AG09309 (cell line): Measurements from ENCODE around the gene COG4.

Source experiments
- DNase-seq: peaks from one replicate; pipeline ENCODE4 v3.0.0-alpha.2; 2010; ENCODE audit warnings: low read depth
- H3K4me3 ChIP-seq: 2 replicates; pipeline ENCODE4 v1.5.1; 2011; ENCODE audit warnings: mild to moderate bottlenecking, low read depth, low read length, moderate library complexity; ENCODE audit not compliant: control insufficient read depth
- TF ChIP-seq, protein P1 (sequence below): IDR thresholded peaks from 2 replicates; pipeline ENCODE4 v1.5.1; 2011; ENCODE audit warnings: mild to moderate bottlenecking, low read depth, low read length, inconsistent platforms; ENCODE audit not compliant: insufficient read depth, control insufficient read depth; ENCODE audit errors: missing control alignments

COG4 gene

DNA sequence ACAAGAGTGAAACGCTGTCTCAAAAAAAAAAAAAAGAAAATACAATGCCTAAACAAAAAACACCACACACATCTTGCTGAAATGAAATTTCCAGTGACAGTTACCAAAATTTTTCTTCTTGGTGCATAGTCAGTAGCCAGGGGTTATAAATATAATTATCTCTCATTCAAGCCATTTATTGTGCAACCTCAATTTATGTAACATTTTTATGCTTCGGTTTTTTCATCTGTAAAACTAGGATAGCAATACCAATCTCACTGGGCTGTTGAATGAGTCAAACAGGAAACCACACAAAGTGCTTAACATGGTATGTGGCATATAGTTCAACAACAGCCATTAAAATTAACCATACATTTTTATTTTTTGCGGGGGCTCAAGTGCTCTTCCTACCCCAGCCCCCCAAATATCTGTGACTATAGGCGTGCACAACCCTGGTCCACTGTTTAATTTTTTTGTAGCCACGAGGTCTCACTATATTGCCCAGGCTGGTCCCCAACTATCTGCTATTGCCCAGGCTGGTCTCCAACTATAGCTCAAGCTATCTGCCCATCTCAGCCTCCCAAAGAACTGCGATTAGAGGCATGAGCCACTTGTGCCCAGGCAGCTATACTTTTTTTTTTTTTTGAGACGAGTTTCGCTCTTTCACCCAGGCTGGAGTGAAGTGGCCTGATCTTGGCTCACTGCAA is 2.6 kb downstream of the COG4 start:
- TF ChIP-seq, protein P1, sequence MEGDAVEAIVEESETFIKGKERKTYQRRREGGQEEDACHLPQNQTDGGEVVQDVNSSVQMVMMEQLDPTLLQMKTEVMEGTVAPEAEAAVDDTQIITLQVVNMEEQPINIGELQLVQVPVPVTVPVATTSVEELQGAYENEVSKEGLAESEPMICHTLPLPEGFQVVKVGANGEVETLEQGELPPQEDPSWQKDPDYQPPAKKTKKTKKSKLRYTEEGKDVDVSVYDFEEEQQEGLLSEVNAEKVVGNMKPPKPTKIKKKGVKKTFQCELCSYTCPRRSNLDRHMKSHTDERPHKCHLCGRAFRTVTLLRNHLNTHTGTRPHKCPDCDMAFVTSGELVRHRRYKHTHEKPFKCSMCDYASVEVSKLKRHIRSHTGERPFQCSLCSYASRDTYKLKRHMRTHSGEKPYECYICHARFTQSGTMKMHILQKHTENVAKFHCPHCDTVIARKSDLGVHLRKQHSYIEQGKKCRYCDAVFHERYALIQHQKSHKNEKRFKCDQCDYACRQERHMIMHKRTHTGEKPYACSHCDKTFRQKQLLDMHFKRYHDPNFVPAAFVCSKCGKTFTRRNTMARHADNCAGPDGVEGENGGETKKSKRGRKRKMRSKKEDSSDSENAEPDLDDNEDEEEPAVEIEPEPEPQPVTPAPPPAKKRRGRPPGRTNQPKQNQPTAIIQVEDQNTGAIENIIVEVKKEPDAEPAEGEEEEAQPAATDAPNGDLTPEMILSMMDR = no peak
- H3K4me3 ChIP-seq = no peak overlapping the region
- DNase-seq = peak; percentile 60

DNA sequence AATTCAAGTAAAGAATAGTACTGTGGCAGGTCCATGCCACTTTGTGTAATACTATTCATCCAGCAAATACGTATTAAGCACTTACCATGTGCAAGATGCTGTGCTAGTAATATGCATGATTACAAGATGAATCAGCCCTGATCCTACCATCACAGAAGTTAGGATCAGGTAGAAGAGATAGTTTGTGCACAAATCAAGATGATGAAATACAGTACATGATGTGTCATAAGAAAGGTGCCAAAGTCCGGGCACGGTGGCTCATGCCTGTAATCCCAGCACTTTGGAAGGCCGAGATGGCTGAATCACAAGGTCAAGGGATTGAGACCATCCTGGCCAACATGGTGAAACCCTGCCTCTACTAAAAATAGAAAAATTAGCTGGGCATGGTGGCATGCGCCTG is 10.9 kb downstream of the COG4 start:
- DNase-seq = peak; percentile 27
- no peak overlapping the region for H3K4me3 ChIP-seq
- TF ChIP-seq, protein P1 = no peak

DNA sequence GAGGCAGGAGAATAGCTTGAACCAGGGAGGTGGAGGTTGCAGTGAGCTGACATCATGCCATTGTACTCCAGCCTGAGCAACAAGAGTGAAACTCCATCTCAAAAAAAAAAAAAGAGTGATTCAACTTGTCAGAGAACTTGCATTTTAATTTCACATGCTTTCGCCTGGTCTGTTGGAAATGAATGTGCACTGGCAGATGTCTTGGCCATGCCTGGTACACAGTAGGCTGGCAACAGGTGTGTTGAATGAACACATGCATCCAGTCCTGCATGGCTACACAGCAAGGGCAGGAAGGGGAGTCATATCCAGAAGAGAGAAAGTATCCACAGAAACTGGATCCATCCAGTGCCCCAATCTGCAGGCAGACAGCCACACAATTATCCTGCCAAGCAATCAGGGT is 11.5 kb downstream of the COG4 start:
- TF ChIP-seq, protein P1 = no peak
- no peak overlapping the region for H3K4me3 ChIP-seq
- no peak for DNase-seq

DNA sequence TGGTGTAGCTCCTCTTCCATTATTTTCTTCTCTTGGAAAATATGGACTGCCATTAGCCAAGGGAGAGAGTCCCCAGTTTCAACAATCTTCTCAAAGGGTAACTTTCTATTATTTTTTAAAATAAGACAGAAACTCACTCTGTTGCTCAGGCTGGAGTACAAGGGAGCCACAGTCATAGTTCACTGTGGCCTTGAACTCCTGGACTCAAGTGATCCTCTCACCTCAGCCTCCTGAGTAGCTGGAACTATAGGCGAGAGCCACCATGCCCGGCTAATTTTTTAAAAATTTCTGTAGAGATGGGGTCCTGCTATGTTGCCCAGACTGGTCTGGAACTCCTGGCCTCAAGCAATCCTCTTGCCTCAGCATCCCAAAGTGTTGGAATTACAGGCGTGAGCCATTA is 13.1 kb downstream of the COG4 start:
- no peak overlapping the region for H3K4me3 ChIP-seq
- TF ChIP-seq, protein P1 = no peak
- DNase-seq = no peak

DNA sequence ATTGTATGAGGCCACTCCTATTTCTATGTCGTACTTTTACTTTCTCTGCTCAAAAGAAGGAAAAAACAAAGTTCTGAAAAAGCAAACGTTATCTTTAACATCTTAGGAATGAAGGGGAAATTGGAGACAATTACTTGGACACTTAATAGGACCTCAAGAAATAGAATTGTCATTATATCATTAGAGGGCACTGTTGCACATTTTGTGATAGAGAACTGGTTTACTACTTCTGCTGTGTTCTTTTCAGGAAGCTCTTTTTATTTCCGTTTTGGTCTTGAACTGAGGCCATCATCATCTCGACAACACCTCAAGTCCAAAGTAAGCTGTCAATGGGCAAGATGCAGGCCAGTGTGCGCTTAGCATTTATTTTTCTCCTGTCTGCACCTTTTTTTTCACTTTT is 14.6 kb downstream of the COG4 start:
- DNase-seq = no peak
- TF ChIP-seq, protein P1 = peak; percentile 3
- no peak overlapping the region for H3K4me3 ChIP-seq

DNA sequence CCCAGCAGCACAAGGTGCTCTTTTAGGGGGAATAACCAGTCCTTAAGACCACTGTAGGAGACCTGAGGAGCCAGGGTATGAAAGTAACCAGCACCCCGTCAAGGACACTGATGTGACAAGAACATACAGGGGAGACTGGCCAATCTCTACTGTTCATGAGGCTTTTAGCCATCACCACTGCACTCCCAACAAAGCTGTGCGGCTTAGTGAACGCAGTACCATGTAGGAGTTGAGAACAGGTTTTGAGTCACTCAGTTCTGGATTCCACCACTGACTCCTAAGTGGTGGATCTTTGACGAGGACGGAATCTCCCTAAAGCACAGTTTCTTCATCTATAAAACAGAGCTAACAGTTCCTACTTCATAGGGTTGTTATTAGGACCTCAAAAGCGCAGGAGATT is 26.8 kb downstream of the COG4 start:
- TF ChIP-seq, protein P1 = no peak
- H3K4me3 ChIP-seq = no peak overlapping the region
- DNase-seq = no peak
